OCI-LY3 (cell line): ENCODE data around the gene BAMBI.

Experiments
- H2AFZ ChIP-seq: fragments of 200-600, 300-600 bp; shearing (Covaris generic); 2 replicates; pipeline ENCODE4 v1.6.0; 2014; ENCODE audit warnings: antibody characterized with exemption, low read depth, low read length
- H3K27ac ChIP-seq: fragments of 200-600, 300-600 bp; sonication (generic); 2 replicates; pipeline ENCODE4 v1.5.1; 2014; ENCODE audit warnings: mild to moderate bottlenecking, low read length, moderate library complexity, mixed read lengths
- H3K27me3 ChIP-seq: fragments of 200-600, 300-600 bp; sonication (generic); 2 replicates; pipeline ENCODE4 v1.6.1; 2014; ENCODE audit warnings: low read depth, low read length, mixed read lengths
- H3K36me3 ChIP-seq: fragments of 200-600, 300-600 bp; sonication (generic); replicated peaks from 2 replicates; pipeline ENCODE3; 2014; ENCODE audit warnings: low read depth, low read length, mixed read lengths
- H3K4me1 ChIP-seq: fragments of 300-600, 200-600 bp; sonication (generic); 2 replicates; pipeline ENCODE4 v1.6.1; 2014; ENCODE audit warnings: low read length, mixed read lengths
- H3K4me2 ChIP-seq: fragments of 200-600, 300-600 bp; sonication (generic); 2 replicates; pipeline ENCODE4 v1.6.1; 2014; ENCODE audit warnings: low read length, mixed read lengths
- H3K4me3 ChIP-seq: fragments of 300-600, 200-600 bp; sonication (generic); 2 replicates; pipeline ENCODE4 v1.5.1; 2014; ENCODE audit warnings: antibody characterized with exemption, mild to moderate bottlenecking, low read length, moderate library complexity
- H3K79me2 ChIP-seq: fragments of 300-600, 200-600 bp; shearing (Covaris generic); 2 replicates; pipeline ENCODE4 v1.6.1; 2014; ENCODE audit warnings: mild to moderate bottlenecking, low read length, mixed read lengths
- H3K9ac ChIP-seq: fragments of 300-600, 200-600 bp; shearing (Covaris generic); 2 replicates; pipeline ENCODE4 v1.6.0; 2014; ENCODE audit warnings: mild to moderate bottlenecking, low read length, moderate library complexity
- H3K9me3 ChIP-seq: fragments of 200-600, 300-600 bp; shearing (Covaris generic); 2 replicates; pipeline ENCODE4 v1.6.1; 2014; ENCODE audit warnings: low read length, mixed read lengths; ENCODE audit not compliant: insufficient read depth
- H4K20me1 ChIP-seq: fragments of 200-600, 300-600 bp; sonication (generic); 2 replicates; pipeline ENCODE4 v1.6.1; 2016; ENCODE audit warnings: low read length, mixed read lengths; ENCODE audit not compliant: insufficient read depth
- CTCF ChIP-seq: fragments of 200-600, 300-600 bp; sonication (generic); IDR thresholded peaks from 2 replicates; pipeline ENCODE4 v1.5.1; 2014; ENCODE audit warnings: antibody characterized with exemption, low read length, low read depth
- EZH2phosphoT487 ChIP-seq: fragments of 200-600 bp; shearing (Covaris generic); IDR thresholded peaks from 2 replicates; pipeline ENCODE4 v1.6.1; 2018; ENCODE audit warnings: antibody characterized with exemption, mixed run types, low read depth

BAMBI gene

GRCh38 chr10:28663576-28664368, 13.5 kb upstream of the BAMBI start:
- no peaks in the 10 kb centered on the region for H3K79me2 ChIP-seq
- no peaks in the 10 kb centered on the region for H3K4me1 ChIP-seq
- no peak overlapping the region for H3K27ac ChIP-seq
- no peak overlapping the region for H3K9ac ChIP-seq
- H3K36me3 ChIP-seq: no peaks in the 10 kb centered on the region
- no peak overlapping the region for H3K4me3 ChIP-seq
- H3K27me3 ChIP-seq: no peaks in the 10 kb centered on the region
- H4K20me1 ChIP-seq: no peaks in the 10 kb centered on the region
- H3K9me3 ChIP-seq: no peaks in the 10 kb centered on the region
- H3K4me2 ChIP-seq: no peak overlapping the region
- H2AFZ ChIP-seq: no peak overlapping the region
- TF ChIP-seq EZH2phosphoT487 (no peak), CTCF (peak; percentile 88)

- H3K4me1 ChIP-seq: no peaks in the 10 kb centered on the region
- H3K79me2 ChIP-seq: no peaks in the 10 kb centered on the region
- H3K4me2 ChIP-seq: no peak overlapping the region
- no peak overlapping the region for H3K27ac ChIP-seq
- H3K9me3 ChIP-seq: no peaks in the 10 kb centered on the region
- TF ChIP-seq CTCF (no peak), EZH2phosphoT487 (no peak)
- no peaks in the 10 kb centered on the region for H4K20me1 ChIP-seq
- no peak overlapping the region for H2AFZ ChIP-seq
- no peak overlapping the region for H3K9ac ChIP-seq
- no peaks in the 10 kb centered on the region for H3K27me3 ChIP-seq
- no peaks in the 10 kb centered on the region for H3K36me3 ChIP-seq
- H3K4me3 ChIP-seq: no peak overlapping the region
Observed at GRCh38 chr10:28664369-28664740, 13.0 kb upstream of the BAMBI start.

- no peak overlapping the region for H2AFZ ChIP-seq
- H3K79me2 ChIP-seq: no peaks in the 10 kb centered on the region
- no peak overlapping the region for H3K4me2 ChIP-seq
- H3K9me3 ChIP-seq: no peaks in the 10 kb centered on the region
- no peaks in the 10 kb centered on the region for H3K36me3 ChIP-seq
- no peak overlapping the region for H3K9ac ChIP-seq
- H3K4me3 ChIP-seq: no peak overlapping the region
- TF ChIP-seq CTCF (no peak), EZH2phosphoT487 (no peak)
- no peaks in the 10 kb centered on the region for H4K20me1 ChIP-seq
- no peaks in the 10 kb centered on the region for H3K27me3 ChIP-seq
- no peak overlapping the region for H3K27ac ChIP-seq
- no peaks in the 10 kb centered on the region for H3K4me1 ChIP-seq
Observed at GRCh38 chr10:28666751-28667467, 10.4 kb upstream of the BAMBI start.

- no peaks in the 10 kb centered on the region for H3K36me3 ChIP-seq
- H3K79me2 ChIP-seq: no peaks in the 10 kb centered on the region
- H3K9me3 ChIP-seq: no peaks in the 10 kb centered on the region
- H3K27ac ChIP-seq: no peak overlapping the region
- no peaks in the 10 kb centered on the region for H3K4me1 ChIP-seq
- no peak overlapping the region for H2AFZ ChIP-seq
- no peak for TF ChIP-seq EZH2phosphoT487
- no peak for TF ChIP-seq CTCF
- H4K20me1 ChIP-seq: no peaks in the 10 kb centered on the region
- H3K4me3 ChIP-seq: no peak overlapping the region
- H3K27me3 ChIP-seq: no peaks in the 10 kb centered on the region
- no peak overlapping the region for H3K4me2 ChIP-seq
- H3K9ac ChIP-seq: no peak overlapping the region
Observed at GRCh38 chr10:28668363-28669226, 8.7 kb upstream of the BAMBI start.
